Thoracic aorta (tissue), 2 donors: ENCODE data around the gene SERHL2. TPM values are rescaled to one million over a fixed set of nuclear protein-coding genes. Genes with fewer than 3 reads are reported as not detected.
A peak's percentile ranks its signal among the peaks of the same experiment; 100 is the strongest.

ENCODE experiments used
- ATAC-seq: fragments of 150-250 bp; one replicate; pipeline ENCODE4 v1.8.0; 2017; ENCODE audit warnings: low read depth; ENCODE audit not compliant: insufficient number of reproducible peaks, low FRiP score
- DNase-seq: peaks from one replicate; pipeline ENCODE4 v3.0.0-alpha.2; 2020; ENCODE audit warnings: low spot score
- H3K27ac ChIP-seq, 2 donors: fragments of 200-600 bp; sonication (generic); 1 replicate in 1 of 2; 2 replicates in 1 of 2; pipeline ENCODE4 v1.5.1; 2016; ENCODE audit warnings: mild to moderate bottlenecking in 2 of 2, moderate library complexity in 2 of 2
- H3K27me3 ChIP-seq: fragments of 200-600 bp; sonication (generic); replicated peaks from 2 replicates; pipeline ENCODE4 v1.6.0; 2016; ENCODE audit warnings: mild to moderate bottlenecking; ENCODE audit not compliant: insufficient read depth
- H3K36me3 ChIP-seq: fragments of 200-600 bp; sonication (generic); one replicate; pipeline ENCODE4 v1.5.1; 2016
- H3K4me1 ChIP-seq, 2 donors: fragments of 200-600 bp; sonication (generic); 1 replicate in 1 of 2; 2 replicates in 1 of 2; pipeline versions ENCODE4 v1.5.1 to v1.6.0; 2016; ENCODE audit warnings: low read depth in 2 of 2, mild to moderate bottlenecking in 1 of 2; ENCODE audit not compliant: control insufficient read depth in 1 of 2
- H3K4me3 ChIP-seq: fragments of 200-600 bp; sonication (generic); 2 replicates; pipeline ENCODE4 v1.5.1; 2016; ENCODE audit warnings: mild to moderate bottlenecking
- H3K9me3 ChIP-seq: fragments of 200-600 bp; sonication (generic); 2 replicates; pipeline ENCODE4 v1.5.1; 2016
- CTCF ChIP-seq: fragments of 200-600 bp; sonication (generic); IDR thresholded peaks from one replicate; pipeline ENCODE4 v1.5.1; 2019; ENCODE audit warnings: antibody characterized with exemption
- total RNA-seq, 2 donors: library from RNA; depleted of rRNA; stranded (reverse); fragments of >200 nt; gene quantifications; one replicate each; pipeline versions ENCODE4 v1.1.0 to v1.2.3, GENCODE V29; 2016

The SERHL2 gene
- total RNA-seq, 2 donors from 2014 or later: 1.9 TPM; not detected in 1

- TF ChIP-seq CTCF: no peak
- ATAC-seq (no peak), DNase-seq (no peak)
- Histone ChIP-seq H3K4me3 (peak overlapping the region; percentile 28), H3K36me3 (peaks cover 57% of the 10 kb centered on the region), H3K27ac (peak overlapping the region; percentile 66 to 84), H3K27me3 (no peaks in the 10 kb centered on the region), H3K4me1 (peaks cover 24 to 32% of the 10 kb centered on the region in 2 donors), H3K9me3 (no peaks in the 10 kb centered on the region)
Measured at GRCh38 chr22:42622061-42622710, 68.4 kb downstream of the SERHL2 start.

- ATAC-seq: no peak
- no peaks in the 10 kb centered on the region for H3K9me3 ChIP-seq
- DNase-seq: no peak
- peak overlapping the region in 1 of 2 donors; percentile 84 for H3K27ac ChIP-seq
- H3K36me3 ChIP-seq: peaks cover 68% of the 10 kb centered on the region
- no peaks in the 10 kb centered on the region for H3K27me3 ChIP-seq
- H3K4me1 ChIP-seq: peaks cover 24 to 32% of the 10 kb centered on the region in 2 donors
- H3K4me3 ChIP-seq: no peak overlapping the region
- TF ChIP-seq CTCF: no peak
Measured at GRCh38 chr22:42623301-42623751, 69.6 kb downstream of the SERHL2 start.

Other genes with a start within 250 kb of the SERHL2 start
- 1 to 10 TPM; 4.1 to 4.4 TPM for gene NFAM1, start 121.6 kb upstream of the SERHL2 start, total RNA-seq
- 10 to 100 TPM; 22.0 to 24.1 TPM for gene RRP7A, start 34.2 kb upstream of the SERHL2 start, total RNA-seq
- gene POLDIP3, start 60.9 kb downstream of the SERHL2 start, total RNA-seq: 10 to 100 TPM; 38.2 to 38.7 TPM
- not detected for gene ATP5MGL, start 86.6 kb downstream of the SERHL2 start, total RNA-seq
- gene CYB5R3, start 95.4 kb downstream of the SERHL2 start, total RNA-seq: 100 to 1,000 TPM; 209 to 606 TPM
- 10 to 100 TPM; 68.4 to 77.3 TPM for gene A4GALT, start 166.9 kb downstream of the SERHL2 start, total RNA-seq